Activated CD8-positive, alpha-beta T cell treated with anti-CD3 and anti-CD28 coated beads, Interleukin-2, amount 10 ng/mL, durations not matched to agents 7 days and 5 days (primary cell): ENCODE results near the gene RPIA. TPM values are rescaled to one million over a fixed set of nuclear protein-coding genes. Genes with fewer than 3 reads are reported as not detected.
A peak's percentile ranks its signal among the peaks of the same experiment; 100 is the strongest.

Experiments used
- ATAC-seq: fragments of 150-1000 bp; cut with Tn5 transposase; one replicate; pipeline ENCODE4 v1.10.0; 2021; ENCODE audit warnings: moderate library complexity
- CTCF ChIA-PET: fragments of 350-600 bp; sonication (Branson Sonifier 250); formaldehyde crosslinking; loops from one replicate; lab custom pipeline; 2021; ENCODE audit warnings: antibody characterized with exemption; lab: Charles Lee
- POLR2A ChIA-PET: fragments of 350-600 bp; sonication (Branson Sonifier 250); formaldehyde crosslinking; loops from one replicate; lab custom pipeline; 2021; ENCODE audit warnings: antibody characterized with exemption; lab: Charles Lee
- DNase-seq: peaks from one replicate; pipeline ENCODE4 v3.0.0-alpha.2; 2020
- H3K27ac Mint-ChIP-seq: one replicate; pipeline ENCODE4 v1.8.0; 2021; ENCODE audit warnings: mild to moderate bottlenecking, mixed read lengths
- H3K27me3 Mint-ChIP-seq: one replicate; pipeline ENCODE4 v1.8.0; 2021; ENCODE audit warnings: low read depth, mixed read lengths
- H3K36me3 Mint-ChIP-seq: one replicate; pipeline ENCODE4 v1.8.0; 2021; ENCODE audit warnings: low read depth, mixed read lengths
- H3K4me1 Mint-ChIP-seq: one replicate; pipeline ENCODE4 v1.8.0; 2021; ENCODE audit warnings: low read depth, mixed read lengths
- H3K4me3 Mint-ChIP-seq: one replicate; pipeline ENCODE4 v1.8.0; 2021; ENCODE audit warnings: mild to moderate bottlenecking, mixed read lengths
- H3K9me3 Mint-ChIP-seq: one replicate; pipeline ENCODE4 v1.8.0; 2022; ENCODE audit warnings: mixed read lengths; ENCODE audit not compliant: insufficient read depth
- total RNA-seq, 2 experiments: library from RNA; stranded (reverse); gene quantifications; one replicate each; pipeline ENCODE4 v1.2.3, GENCODE V29; 2021

Gene RPIA
- total RNA-seq, 2 experiments from 2014 or later, result 47.8 to 51.8 TPM

DNA sequence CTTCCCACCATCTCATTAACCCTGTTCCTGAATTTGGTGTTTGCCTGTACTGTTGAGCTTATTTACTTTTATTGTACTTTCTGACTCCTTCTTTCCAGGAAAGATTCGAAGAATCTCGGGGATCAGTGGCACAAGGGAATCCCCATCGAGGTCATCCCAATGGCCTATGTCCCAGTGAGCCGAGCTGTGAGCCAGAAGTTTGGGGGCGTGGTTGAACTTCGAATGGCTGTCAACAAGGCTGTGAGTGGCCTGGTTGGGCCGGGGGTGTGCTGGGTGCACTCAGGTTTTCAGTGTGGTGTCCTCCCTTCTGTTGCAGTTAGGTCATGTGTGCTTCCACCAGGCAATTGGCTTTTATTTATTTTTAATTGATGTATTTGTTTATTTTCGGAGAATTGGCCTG is 45.0 kb downstream of the RPIA start:
- peaks cover 7% of the 10 kb centered on the region for H3K4me1 Mint-ChIP-seq
- ATAC-seq (no peak), DNase-seq (no peak)
- ChIA-PET CTCF (interaction anchor here (1.1 to 1.5 kb wide), 3 partner anchors 12 to 144 kb away, joined by 3 to 5 read pairs (median 3); no protein-coding TSS in a partner anchor), POLR2A (interaction anchor here (0.8 to 1.5 kb wide), 2 partner anchors 16 to 18 kb away, joined by 4 read pairs; no protein-coding TSS in a partner anchor)
- no peaks in the 10 kb centered on the region for H3K27me3 Mint-ChIP-seq
- H3K36me3 Mint-ChIP-seq, result peaks cover 17% of the 10 kb centered on the region
- no peaks in the 10 kb centered on the region for H3K9me3 Mint-ChIP-seq
- no peak overlapping the region for H3K27ac Mint-ChIP-seq
- no peak overlapping the region for H3K4me3 Mint-ChIP-seq

DNA sequence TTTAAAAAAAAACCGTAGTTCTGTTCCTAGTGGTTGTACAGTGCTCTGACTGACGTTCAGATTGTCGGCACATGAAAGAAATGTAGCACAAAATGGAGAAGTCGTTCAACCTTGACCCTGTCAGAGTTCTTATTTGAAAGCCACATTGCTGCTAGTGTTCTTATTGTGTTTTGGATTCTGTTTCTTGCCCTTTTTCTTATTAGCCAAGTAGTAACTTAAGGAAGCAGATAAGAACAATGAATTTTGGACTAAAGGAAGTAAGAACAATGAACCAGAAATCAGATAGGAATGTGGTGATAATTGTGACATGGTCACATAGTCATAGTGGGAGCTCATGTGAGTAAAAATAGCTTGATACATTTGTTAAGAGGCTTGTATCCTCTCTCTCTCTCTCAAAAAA is 45.9 kb downstream of the RPIA start:
- peaks cover 26% of the 10 kb centered on the region for H3K36me3 Mint-ChIP-seq
- ATAC-seq (no peak), DNase-seq (no peak)
- no peaks in the 10 kb centered on the region for H3K9me3 Mint-ChIP-seq
- H3K27me3 Mint-ChIP-seq, result no peaks in the 10 kb centered on the region
- H3K4me1 Mint-ChIP-seq, result peaks cover 7% of the 10 kb centered on the region
- CTCF ChIA-PET, result interaction anchor here (1.2 to 4.5 kb wide), 3 partner anchors 12 to 15 kb away, joined by 3 to 47 read pairs (median 5); no protein-coding TSS in a partner anchor
- POLR2A ChIA-PET, result no interaction called here
- H3K27ac Mint-ChIP-seq, result no peak overlapping the region
- no peak overlapping the region for H3K4me3 Mint-ChIP-seq

GRCh38 chr2:88738271-88738670 is 46.8 kb downstream of the RPIA start:
- no peak overlapping the region for H3K27ac Mint-ChIP-seq
- no peaks in the 10 kb centered on the region for H3K27me3 Mint-ChIP-seq
- no peaks in the 10 kb centered on the region for H3K9me3 Mint-ChIP-seq
- ATAC-seq (no peak), DNase-seq (no peak)
- CTCF ChIA-PET, result interaction anchor here (4.5 kb wide), 1 partner anchor 14 kb away, joined by 47 read pairs; no protein-coding TSS in a partner anchor
- peaks cover 30% of the 10 kb centered on the region for H3K36me3 Mint-ChIP-seq
- H3K4me1 Mint-ChIP-seq, result peaks cover 3% of the 10 kb centered on the region
- H3K4me3 Mint-ChIP-seq, result no peak overlapping the region
- POLR2A ChIA-PET, result no interaction called here

DNA sequence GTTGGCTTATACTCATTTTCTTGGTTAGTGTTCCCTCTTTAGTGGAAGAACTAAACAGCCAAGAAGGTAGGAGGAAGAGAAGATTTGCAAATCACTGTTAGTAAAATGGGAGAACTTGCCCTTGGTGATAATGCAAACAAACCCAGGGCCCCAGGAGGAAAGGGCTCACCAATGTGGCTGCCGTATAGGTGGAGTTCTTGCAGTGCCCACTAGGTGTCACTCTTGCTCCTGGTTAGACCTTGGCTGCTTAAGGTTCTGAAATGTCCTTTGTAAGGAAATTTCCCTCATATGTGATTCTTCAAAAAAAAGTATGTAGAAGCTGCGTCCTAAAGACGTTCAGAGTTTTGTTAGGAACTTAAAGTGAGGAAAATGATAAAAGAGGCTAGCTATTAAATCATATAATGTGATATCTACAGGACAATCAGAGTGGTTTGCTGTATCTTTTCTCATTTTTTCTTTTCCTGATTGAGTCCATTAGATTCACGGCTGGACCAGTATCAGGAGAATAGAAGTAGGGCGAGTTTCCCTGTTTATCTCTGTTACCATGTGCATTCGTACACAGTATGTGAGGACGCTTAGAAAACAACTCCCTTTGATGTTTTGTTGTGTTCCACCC is 48.6 kb downstream of the RPIA start:
- H3K27ac Mint-ChIP-seq, result no peak overlapping the region
- DNase-seq (peak; percentile 80), ATAC-seq (peak; percentile 70)
- POLR2A ChIA-PET, result interaction anchor here (0.6 kb wide), 1 partner anchor 18 kb away, joined by 3 read pairs; no protein-coding TSS in a partner anchor
- peaks cover 16% of the 10 kb centered on the region for H3K4me1 Mint-ChIP-seq
- H3K27me3 Mint-ChIP-seq, result no peaks in the 10 kb centered on the region
- CTCF ChIA-PET, result interaction anchor here (0.6 to 4.5 kb wide), 22 partner anchors 9 to 211 kb away, joined by 3 to 47 read pairs (median 3); no protein-coding TSS in a partner anchor
- H3K4me3 Mint-ChIP-seq, result no peak overlapping the region
- H3K9me3 Mint-ChIP-seq, result peaks cover 10% of the 10 kb centered on the region
- H3K36me3 Mint-ChIP-seq, result peaks cover 48% of the 10 kb centered on the region

GRCh38 chr2:88746929-88747490 is 55.5 kb downstream of the RPIA start:
- H3K27ac Mint-ChIP-seq, result no peak overlapping the region
- H3K9me3 Mint-ChIP-seq, result peaks cover 14% of the 10 kb centered on the region
- H3K4me3 Mint-ChIP-seq, result no peak overlapping the region
- ChIA-PET POLR2A (no interaction called here), CTCF (interaction anchor here (0.6 kb wide), 1 partner anchor 10 kb away, joined by 3 read pairs; no protein-coding TSS in a partner anchor)
- peaks cover 16% of the 10 kb centered on the region for H3K4me1 Mint-ChIP-seq
- DNase-seq, result no peak
- H3K27me3 Mint-ChIP-seq, result no peaks in the 10 kb centered on the region
- ATAC-seq, result no peak
- H3K36me3 Mint-ChIP-seq, result peaks cover 89% of the 10 kb centered on the region

DNA sequence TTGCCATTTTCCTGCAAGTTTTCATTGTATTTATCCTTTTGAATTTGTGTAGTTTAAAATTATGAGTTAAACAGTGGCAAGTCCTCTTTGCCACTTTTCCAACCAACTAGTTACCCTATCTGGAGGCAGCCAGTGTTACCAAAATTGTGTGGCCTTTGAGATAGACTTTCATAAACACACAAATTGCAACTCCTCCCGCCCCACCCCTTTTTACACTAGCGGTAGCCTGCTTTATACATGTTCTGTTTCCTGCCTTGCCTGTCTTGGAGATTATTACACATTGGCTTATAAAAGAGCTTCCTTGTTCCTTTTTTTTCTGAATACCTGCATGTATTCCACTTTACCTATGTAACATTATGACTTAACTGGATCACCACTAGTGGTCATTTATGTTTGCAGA is 56.5 kb downstream of the RPIA start:
- peaks cover 22% of the 10 kb centered on the region for H3K4me1 Mint-ChIP-seq
- CTCF ChIA-PET, result interaction anchor here (2.1 kb wide), 1 partner anchor 8 kb away, joined by 10 read pairs; no protein-coding TSS in a partner anchor

DNA sequence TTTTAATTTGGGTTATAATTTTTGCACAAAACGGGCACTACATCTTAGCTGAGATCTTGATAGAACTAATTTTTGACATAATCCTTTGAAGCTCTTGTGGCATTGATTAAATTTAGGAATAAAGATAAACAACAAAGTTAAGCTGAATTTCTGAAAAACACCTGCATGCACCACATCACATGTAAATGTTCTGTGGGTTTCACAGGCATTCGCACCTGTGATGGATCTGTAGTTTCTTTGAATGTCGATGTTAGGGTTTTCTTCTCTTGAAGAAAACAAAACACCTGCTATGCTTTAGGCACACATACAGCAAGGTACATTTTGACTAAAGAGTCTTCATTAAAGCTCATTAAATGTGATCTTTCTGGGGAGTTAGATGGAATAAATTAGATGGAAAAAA is 60.3 kb downstream of the RPIA start:
- ChIA-PET POLR2A (interaction anchor here (1.1 kb wide), 1 partner anchor 16 kb away, joined by 4 read pairs; no protein-coding TSS in a partner anchor), CTCF (interaction anchor here (0.9 to 6.1 kb wide), 5 partner anchors 12 to 129 kb away, joined by 3 to 47 read pairs (median 6); no protein-coding TSS in a partner anchor)
- Mint-ChIP-seq H3K4me1 (peaks cover 29% of the 10 kb centered on the region), H3K27ac (no peak overlapping the region), H3K27me3 (no peaks in the 10 kb centered on the region), H3K4me3 (no peak overlapping the region), H3K36me3 (peaks cover 75% of the 10 kb centered on the region), H3K9me3 (no peaks in the 10 kb centered on the region)
- ATAC-seq (no peak), DNase-seq (no peak)

More for the DNA sequence above, 56.5 kb downstream of the RPIA start:
- H3K9me3 Mint-ChIP-seq, result peaks cover 14% of the 10 kb centered on the region
- POLR2A ChIA-PET, result no interaction called here
- H3K27ac Mint-ChIP-seq, result no peak overlapping the region
- H3K36me3 Mint-ChIP-seq, result peaks cover 89% of the 10 kb centered on the region
- DNase-seq, result no peak
- H3K4me3 Mint-ChIP-seq, result no peak overlapping the region
- no peak for ATAC-seq
- H3K27me3 Mint-ChIP-seq, result no peaks in the 10 kb centered on the region

DNA sequence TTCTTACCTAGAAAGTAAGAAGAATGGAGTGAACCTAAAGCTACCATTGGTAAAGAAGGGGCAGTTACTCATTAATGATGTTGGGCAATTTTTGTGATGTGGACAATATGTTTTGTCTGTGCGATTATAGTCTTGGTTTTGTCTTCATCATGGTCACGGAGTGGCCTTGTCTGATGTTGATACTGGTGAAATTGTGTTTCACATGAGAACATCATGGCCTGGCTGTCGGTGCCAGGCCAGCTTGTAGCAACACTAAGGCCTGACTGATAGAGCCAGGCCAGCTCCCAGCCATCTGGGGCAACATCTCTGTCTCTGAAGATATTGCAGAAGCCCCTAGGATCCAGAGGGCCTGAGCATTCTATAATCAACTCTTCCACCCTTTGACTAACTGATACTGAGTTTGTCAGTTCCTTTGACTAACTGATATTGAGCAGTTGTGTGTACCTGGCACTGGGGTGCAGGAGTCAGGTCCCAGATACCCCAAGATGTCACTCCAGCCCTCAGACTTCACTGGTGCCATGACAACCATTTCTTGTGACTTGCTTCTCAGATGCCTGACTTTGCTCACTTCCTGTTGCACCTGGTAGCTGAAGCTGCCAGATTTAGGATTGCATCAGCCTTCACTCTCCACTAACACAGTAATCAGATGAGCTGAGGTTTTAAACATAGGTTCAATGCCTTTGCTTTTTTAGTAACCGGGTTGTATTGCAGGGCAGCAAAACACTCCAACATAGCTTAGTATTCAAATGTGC is 62.5 kb downstream of the RPIA start:
- no peaks in the 10 kb centered on the region for H3K27me3 Mint-ChIP-seq
- CTCF ChIA-PET, result interaction anchor here (0.9 to 6.1 kb wide), 5 partner anchors 10 to 126 kb away, joined by 3 to 47 read pairs (median 4); no protein-coding TSS in a partner anchor
- peak overlapping the region; percentile 89 for H3K27ac Mint-ChIP-seq
- peaks cover 64% of the 10 kb centered on the region for H3K36me3 Mint-ChIP-seq
- no peak overlapping the region for H3K4me3 Mint-ChIP-seq
- H3K9me3 Mint-ChIP-seq, result peaks cover 5% of the 10 kb centered on the region
- POLR2A ChIA-PET, result interaction anchor here (0.7 to 0.9 kb wide), 2 partner anchors 10 to 18 kb away, joined by 3 to 4 read pairs; no protein-coding TSS in a partner anchor
- DNase-seq, result peak; percentile 60
- peak; percentile 90 for ATAC-seq
- H3K4me1 Mint-ChIP-seq, result peaks cover 29% of the 10 kb centered on the region

DNA sequence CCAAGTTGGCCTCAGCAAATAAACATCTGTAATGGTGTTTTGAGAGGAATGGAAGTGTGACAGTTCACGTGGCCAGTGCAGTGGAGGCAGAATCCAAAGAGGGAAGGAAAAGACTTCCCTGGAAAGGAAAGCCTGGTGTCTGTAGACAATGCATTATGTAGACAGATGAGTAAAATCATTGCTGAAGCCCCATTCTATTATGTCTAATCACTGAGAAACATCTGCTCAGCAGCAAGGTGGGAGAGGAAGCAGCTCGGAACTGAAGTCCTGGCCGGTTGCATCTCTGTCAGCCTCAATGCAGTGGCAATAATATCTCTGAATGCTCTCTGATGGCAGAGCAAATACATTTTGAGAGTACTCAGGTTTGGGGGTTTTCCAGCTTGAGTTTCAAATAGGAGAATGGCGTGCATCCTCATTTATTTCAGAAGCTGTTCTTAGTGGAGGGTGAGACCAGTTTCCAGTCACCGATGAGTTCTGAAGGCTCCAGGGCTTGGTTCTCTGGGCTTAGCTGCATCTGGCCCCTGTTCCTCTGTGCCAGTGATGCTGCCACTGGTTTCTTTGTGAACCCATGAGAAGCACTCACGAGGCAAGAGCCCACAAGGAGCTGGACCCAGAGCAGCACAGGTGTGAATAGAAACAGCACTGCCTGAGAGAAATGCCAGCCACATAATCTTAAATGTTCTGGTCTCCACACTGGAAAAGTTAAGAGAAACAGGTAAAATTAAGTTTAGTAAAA is 63.3 kb downstream of the RPIA start:
- Mint-ChIP-seq H3K4me3 (no peak overlapping the region), H3K4me1 (peaks cover 29% of the 10 kb centered on the region), H3K27ac (peak overlapping the region; percentile 89), H3K27me3 (no peaks in the 10 kb centered on the region), H3K9me3 (peaks cover 10% of the 10 kb centered on the region), H3K36me3 (peaks cover 60% of the 10 kb centered on the region)
- no peak for ATAC-seq
- no peak for DNase-seq
- ChIA-PET CTCF (interaction anchor here (0.9 to 6.1 kb wide), 5 partner anchors 9 to 126 kb away, joined by 3 to 47 read pairs (median 4); no protein-coding TSS in a partner anchor), POLR2A (interaction anchor here (0.7 to 0.9 kb wide), 2 partner anchors 11 to 19 kb away, joined by 3 to 4 read pairs; no protein-coding TSS in a partner anchor)

DNA sequence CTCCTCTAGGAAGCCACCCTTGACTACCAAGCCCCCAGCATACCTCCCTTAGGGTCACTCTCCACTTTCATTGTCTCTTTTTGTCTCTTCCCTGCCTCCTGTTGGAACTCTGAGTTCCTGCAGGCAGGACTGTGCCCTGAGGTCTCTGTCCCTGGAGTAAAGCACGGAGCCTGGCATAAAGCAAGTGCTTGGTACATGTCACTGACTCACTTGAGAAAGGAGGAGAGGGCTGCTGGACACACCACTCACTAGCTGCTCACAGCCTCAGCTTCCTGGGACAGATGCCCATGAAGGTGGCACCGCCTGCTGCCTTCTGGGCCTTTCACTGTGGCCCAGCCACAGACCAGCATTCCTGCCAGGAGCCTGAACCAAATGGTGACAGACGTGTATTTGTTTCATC is 64.4 kb downstream of the RPIA start:
- H3K9me3 Mint-ChIP-seq, result peaks cover 10% of the 10 kb centered on the region
- CTCF ChIA-PET, result interaction anchor here (1.5 to 6.1 kb wide), 2 partner anchors 10 to 16 kb away, joined by 4 to 47 read pairs; no protein-coding TSS in a partner anchor
- peaks cover 53% of the 10 kb centered on the region for H3K36me3 Mint-ChIP-seq
- ATAC-seq (no peak), DNase-seq (no peak)
- peak overlapping the region; percentile 48 for H3K27ac Mint-ChIP-seq
- H3K4me1 Mint-ChIP-seq, result peaks cover 29% of the 10 kb centered on the region
- POLR2A ChIA-PET, result no interaction called here
- no peak overlapping the region for H3K4me3 Mint-ChIP-seq
- H3K27me3 Mint-ChIP-seq, result no peaks in the 10 kb centered on the region
